Kidney epithelial cell (primary cell): ENCODE results near the gene VPS50. TPM values are rescaled to one million over a fixed set of nuclear protein-coding genes. Genes with fewer than 3 reads are reported as not detected.

ENCODE experiments used
- DNase-seq: peaks from one replicate; pipeline ENCODE4 v3.0.0-alpha.2; 2010; ENCODE audit warnings: low read depth
- H3K27me3 ChIP-seq: 2 replicates; pipeline ENCODE4 v1.6.0; 2011; ENCODE audit warnings: low read length; ENCODE audit not compliant: control insufficient read depth, insufficient read depth
- H3K36me3 ChIP-seq: 2 replicates; pipeline ENCODE4 v1.5.1; 2011; ENCODE audit warnings: low read length; ENCODE audit not compliant: control insufficient read depth, insufficient read depth
- H3K4me3 ChIP-seq: 2 replicates; pipeline ENCODE4 v1.5.1; 2011; ENCODE audit warnings: low read depth, mild to moderate bottlenecking, control low read depth, low read length
- CTCF ChIP-seq: IDR thresholded peaks from 2 replicates; pipeline ENCODE4 v1.5.1; 2011; ENCODE audit warnings: mild to moderate bottlenecking, moderate library complexity, low read length, control low read depth, inconsistent platforms; ENCODE audit not compliant: insufficient read depth, poor library complexity, severe bottlenecking
- total RNA-seq: library from RNA; depleted of rRNA; stranded (reverse); fragments of >200 nt; gene quantifications from 2 replicates; pipeline ENCODE4 v1.2.3, GENCODE V29; 2015

Gene VPS50
- total RNA-seq, 1 donor from 2014 or later: 18.3 TPM

GRCh38 chr7:93407239-93407638 is 175.1 kb downstream of the VPS50 start:
- no peaks in the 10 kb centered on the region for H3K36me3 ChIP-seq
- no peak for TF ChIP-seq CTCF
- H3K4me3 ChIP-seq: no peak overlapping the region
- H3K27me3 ChIP-seq: no peaks in the 10 kb centered on the region
- DNase-seq: no peak

- no peaks in the 10 kb centered on the region for H3K27me3 ChIP-seq
- no peak for DNase-seq
- H3K4me3 ChIP-seq: no peak overlapping the region
- TF ChIP-seq CTCF: no peak
- no peaks in the 10 kb centered on the region for H3K36me3 ChIP-seq
These were observed 177.2 kb downstream of the VPS50 start for GRCh38 chr7:93409324-93409723.

Other genes starting within 250 kb of the VPS50 start
- 2.0 TPM in 2 replicates for gene SAMD9, start 114.4 kb upstream of the VPS50 start, total RNA-seq
- 0.75 and 0.79 TPM in 2 replicates for gene SAMD9L, start 84.0 kb upstream of the VPS50 start, total RNA-seq
- 0.08 TPM in 1 of 2 replicates, not detected in the other for gene HEPACAM2, start 5.9 kb upstream of the VPS50 start, total RNA-seq